GM19455 (cell line): ENCODE data around the gene EPHB1.
A peak's percentile ranks its signal among the peaks of the same experiment; 100 is the strongest.
"Not testable (repeated sequence)": the region's sequence is repeated elsewhere in the genome, so short reads cannot be mapped to it uniquely, and the experiment has no call there.

ENCODE experiments used
- ATAC-seq: cut with Tn5 transposase; IDR thresholded peaks from one replicate; pipeline ENCODE4 v1.9.1; 2021; ENCODE audit not compliant: unreplicated experiment

The EPHB1 gene

GRCh38 chr3:134938029-134938525, 143.0 kb downstream of the EPHB1 start:
- ATAC-seq: no peak

GRCh38 chr3:134939978-134940377, 144.9 kb downstream of the EPHB1 start:
- no peak for ATAC-seq

GRCh38 chr3:134941820-134942219, 146.8 kb downstream of the EPHB1 start:
- no peak for ATAC-seq

- ATAC-seq: no peak
Measured at GRCh38 chr3:134944429-134944828, 149.4 kb downstream of the EPHB1 start.

GRCh38 chr3:134949150-134949549, 154.1 kb downstream of the EPHB1 start:
- ATAC-seq: no peak

- no peak for ATAC-seq
Measured at GRCh38 chr3:134952371-134952770, 157.3 kb downstream of the EPHB1 start.

- no peak for ATAC-seq
Measured at GRCh38 chr3:134955874-134956273, 160.8 kb downstream of the EPHB1 start.

GRCh38 chr3:134956395-134956794, 161.3 kb downstream of the EPHB1 start:
- peak; percentile 63 for ATAC-seq

GRCh38 chr3:134956844-134957243, 161.8 kb downstream of the EPHB1 start:
- no peak for ATAC-seq

GRCh38 chr3:134959516-134959915, 164.5 kb downstream of the EPHB1 start:
- ATAC-seq: no peak

GRCh38 chr3:134964226-134964625, 169.2 kb downstream of the EPHB1 start:
- no peak for ATAC-seq

- ATAC-seq: no peak
Measured at GRCh38 chr3:134965865-134966481, 170.9 kb downstream of the EPHB1 start.

- ATAC-seq: no peak
Measured at GRCh38 chr3:134970895-134971294, 175.8 kb downstream of the EPHB1 start.

- ATAC-seq: no peak
Measured at GRCh38 chr3:134971306-134971705, 176.2 kb downstream of the EPHB1 start.

GRCh38 chr3:134971907-134972306, 176.8 kb downstream of the EPHB1 start:
- ATAC-seq: not testable (repeated sequence)

GRCh38 chr3:134972836-134973455, 177.9 kb downstream of the EPHB1 start:
- no peak for ATAC-seq

GRCh38 chr3:134974624-134975023, 179.6 kb downstream of the EPHB1 start:
- no peak for ATAC-seq

- no peak for ATAC-seq
Measured at GRCh38 chr3:134976948-134977347, 181.9 kb downstream of the EPHB1 start.

GRCh38 chr3:134978658-134979057, 183.6 kb downstream of the EPHB1 start:
- ATAC-seq: no peak

GRCh38 chr3:134985864-134986715, 191.0 kb downstream of the EPHB1 start:
- no peak for ATAC-seq

GRCh38 chr3:134988666-134989065, 193.6 kb downstream of the EPHB1 start:
- no peak for ATAC-seq

- ATAC-seq: no peak
Measured at GRCh38 chr3:134991003-134991402, 195.9 kb downstream of the EPHB1 start.
